SK-N-SH (cell line): ENCODE data around the gene GRK3. TPM values are rescaled to one million over a fixed set of nuclear protein-coding genes. Genes with fewer than 3 reads are reported as not detected.

Experiments
- CTCF ChIA-PET: fragments of 300-600, 350-600 bp; formaldehyde crosslinking; extraction: SDS; loops from one replicate; lab custom pipeline; 2021; lab: Yijun Ruan, JAX
- POLR2A ChIA-PET: fragments of 350-600 bp; sonication (Branson Sonifier 250); formaldehyde crosslinking; extraction: SDS; loops from one replicate; lab custom pipeline; 2020; ENCODE audit warnings: antibody characterized with exemption, inconsistent platforms; lab: Yijun Ruan, JAX
- DNase-seq: peaks from one replicate; pipeline ENCODE4 v3.0.0; 2012
- H2AFZ ChIP-seq: fragments of 200-600 bp; sonication (generic); 2 replicates; pipeline ENCODE4 v1.8.1; 2016; ENCODE audit warnings: antibody characterized with exemption, mild to moderate bottlenecking, low read depth
- H3F3A ChIP-seq: fragments of 200-600 bp; sonication (generic); replicated peaks from 2 replicates; pipeline ENCODE3; 2016; ENCODE audit warnings: antibody characterized with exemption, mild to moderate bottlenecking; ENCODE audit not compliant: insufficient read depth
- H3K27ac ChIP-seq, 2 experiments: fragments of 200-500 bp in 1 of 2; fragments of 200-600 bp in 1 of 2; sonication (Bioruptor generic) in 1 of 2; sonication (generic), shearing (Covaris generic) in 1 of 2; 2 replicates each; pipeline versions ENCODE4 v1.5.1 to v1.6.1; 2014 to 2016; ENCODE audit warnings: low read depth in 2 of 2, inconsistent platforms in 1 of 2, low read length in 1 of 2, mild to moderate bottlenecking in 1 of 2, mixed read lengths in 1 of 2
- H3K27me3 ChIP-seq: fragments of 200-600 bp; sonication (generic), shearing (Covaris generic); 2 replicates; pipeline ENCODE4 v1.6.1; 2016; ENCODE audit warnings: mixed run types; ENCODE audit not compliant: insufficient read depth
- H3K36me3 ChIP-seq, 2 experiments: fragments of 200-500 bp in 1 of 2; fragments of 200-600 bp in 1 of 2; sonication (Bioruptor generic) in 1 of 2; sonication (generic) in 1 of 2; replicated peaks in 1 of 2; 2 replicates each; pipeline versions ENCODE3 to v1.5.1; 2014 to 2016; ENCODE audit warnings: low read length in 1 of 2, mild to moderate bottlenecking in 1 of 2; ENCODE audit not compliant: insufficient read depth in 2 of 2, control insufficient read depth in 1 of 2
- H3K4me1 ChIP-seq, 2 experiments: fragments of 200-500 bp in 1 of 2; fragments of 200-600 bp in 1 of 2; sonication (Bioruptor generic) in 1 of 2; sonication (generic), shearing (Covaris generic) in 1 of 2; 2 replicates each; pipeline versions ENCODE4 v1.5.1 to v1.6.1; 2014 to 2016; ENCODE audit warnings: low read depth in 1 of 2, low read length in 1 of 2, mixed run types in 1 of 2; ENCODE audit not compliant: insufficient read depth in 2 of 2, control insufficient read depth in 1 of 2
- H3K4me2 ChIP-seq: fragments of 200-600 bp; sonication (generic), shearing (Covaris generic); 2 replicates; pipeline ENCODE4 v1.6.1; 2017; ENCODE audit warnings: mixed run types
- H3K4me3 ChIP-seq, 2 experiments: fragments of 200-500 bp in 1 of 2; fragments of 200-600 bp in 1 of 2; sonication (Bioruptor generic) in 1 of 2; sonication (generic), shearing (Covaris generic) in 1 of 2; 2 replicates each; pipeline versions ENCODE4 v1.5.1 to v1.8.1; 2014 to 2016; ENCODE audit warnings: low read depth in 2 of 2, inconsistent platforms in 1 of 2, low read length in 1 of 2, mild to moderate bottlenecking in 1 of 2, mixed read lengths in 1 of 2, moderate library complexity in 1 of 2
- H3K79me2 ChIP-seq: fragments of 200-600 bp; sonication (generic); 2 replicates; pipeline ENCODE4 v1.8.1; 2017; ENCODE audit warnings: mild to moderate bottlenecking; ENCODE audit not compliant: insufficient read depth
- H3K9ac ChIP-seq: fragments of 200-600 bp; sonication (generic); 2 replicates; pipeline ENCODE4 v1.6.1; 2017; ENCODE audit warnings: mixed run types
- H3K9me2 ChIP-seq: fragments of 200-600 bp; sonication (generic); 2 replicates; pipeline ENCODE4 v1.6.1; 2017; ENCODE audit warnings: mixed run types
- H3K9me3 ChIP-seq: fragments of 200-600 bp; sonication (generic); 2 replicates; pipeline ENCODE4 v1.6.1; 2017; ENCODE audit warnings: mixed run types, mild to moderate bottlenecking, moderate library complexity
- H4K20me1 ChIP-seq: fragments of 200-600 bp; sonication (generic); 2 replicates; pipeline ENCODE4 v1.6.1; 2017; ENCODE audit warnings: mild to moderate bottlenecking, mixed run types; ENCODE audit not compliant: insufficient read depth
- CHD2 ChIP-seq: fragments of 150-350 bp; IDR thresholded peaks from 2 replicates; pipeline ENCODE4 v1.6.1; 2018; ENCODE audit warnings: low read length; ENCODE audit not compliant: partially characterized antibody
- ELF1 ChIP-seq: IDR thresholded peaks from 2 replicates; pipeline ENCODE4 v1.4.0; 2012
- EP300 ChIP-seq, 2 experiments: IDR thresholded peaks; 2 replicates each; pipeline versions ENCODE4 v1.4.0 to v1.6.1; 2012; ENCODE audit warnings: borderline replicate concordance in 1 of 2, low read depth in 1 of 2, low read length in 1 of 2
- EZH2phosphoT487 ChIP-seq: fragments of 200-600 bp; sonication (generic); IDR thresholded peaks from 2 replicates; pipeline ENCODE4 v1.6.1; 2017; ENCODE audit warnings: low read depth, mixed run types, mild to moderate bottlenecking, antibody characterized with exemption, moderate library complexity, borderline replicate concordance
- FOSL2 ChIP-seq: IDR thresholded peaks from 2 replicates; pipeline ENCODE4 v1.4.0; 2012; ENCODE audit warnings: low read depth, mild to moderate bottlenecking, moderate library complexity, borderline replicate concordance
- FOXJ3 ChIP-seq: sonication (generic); formaldehyde crosslinking; IDR thresholded peaks from 2 replicates; pipeline ENCODE4 v1.5.1; 2020; ENCODE audit warnings: mild to moderate bottlenecking, missing genetic modification reagents
- GABPA ChIP-seq: IDR thresholded peaks from 2 replicates; pipeline ENCODE4 v1.4.0; 2012; ENCODE audit warnings: low read depth, mild to moderate bottlenecking
- IRF3 ChIP-seq: fragments of 150-350 bp; IDR thresholded peaks from 2 replicates; pipeline ENCODE4 v1.6.1; 2016; ENCODE audit warnings: mild to moderate bottlenecking, low read depth, low read length
- JUND ChIP-seq: IDR thresholded peaks from 2 replicates; pipeline ENCODE4 v1.4.0; 2012
- MEF2A ChIP-seq: IDR thresholded peaks from 2 replicates; pipeline ENCODE4 v1.4.0; 2012; ENCODE audit warnings: low read depth, borderline replicate concordance
- MXI1 ChIP-seq: IDR thresholded peaks from 2 replicates; pipeline ENCODE4 v1.6.1; 2012; ENCODE audit warnings: mild to moderate bottlenecking, low read depth, low read length, improper control_type of control experiment
- NFIC ChIP-seq: IDR thresholded peaks from 2 replicates; pipeline ENCODE4 v1.4.0; 2012; ENCODE audit warnings: borderline replicate concordance
- NRF1 ChIP-seq: IDR thresholded peaks from 2 replicates; pipeline ENCODE4 v1.6.1; 2012; ENCODE audit warnings: low read depth, mild to moderate bottlenecking, low read length
- PBX3 ChIP-seq: IDR thresholded peaks from 2 replicates; pipeline ENCODE4; 2012
- POLR2AphosphoS5 ChIP-seq: IDR thresholded peaks from 2 replicates; pipeline ENCODE4 v1.6.1; 2012; ENCODE audit warnings: low read depth, low read length
- RFX5 ChIP-seq: IDR thresholded peaks from 2 replicates; pipeline ENCODE4 v1.6.1; 2012; ENCODE audit warnings: mild to moderate bottlenecking, improper control_type of control experiment, low read length
- SIN3A ChIP-seq: IDR thresholded peaks from 2 replicates; pipeline ENCODE4 v1.6.1; 2012; ENCODE audit warnings: low read depth, mild to moderate bottlenecking, low read length, moderate library complexity, borderline replicate concordance
- TAF1 ChIP-seq: IDR thresholded peaks from 2 replicates; pipeline ENCODE4 v1.6.1; 2012; ENCODE audit warnings: low read depth, mild to moderate bottlenecking, low read length, moderate library complexity, borderline replicate concordance
- TCF12 ChIP-seq: IDR thresholded peaks from 2 replicates; pipeline ENCODE4 v1.4.0; 2012
- TEAD4 ChIP-seq: IDR thresholded peaks from 2 replicates; pipeline ENCODE4 v1.4.0; 2012; ENCODE audit warnings: mild to moderate bottlenecking, borderline replicate concordance; ENCODE audit not compliant: insufficient read depth
- YY1 ChIP-seq: IDR thresholded peaks from 2 replicates; pipeline ENCODE4 v1.4.0; 2012; ENCODE audit warnings: low read depth, mild to moderate bottlenecking
- WGBS: methylation state at CpG from one replicate; pipeline ENCODE4 v1.1.6; 2017; ENCODE audit warnings: low lambda C conversion rate; 5-methylcytosine and 5-hydroxymethylcytosine counted together
- polyA plus RNA-seq, 3 experiments: library from polyadenylated mRNA; depleted of rRNA; stranded (reverse); fragments of >200 nt; gene quantifications; 2 replicates each; pipeline ENCODE4 v1.2.3, GENCODE V29; 2012
- TF ChIP-seq, protein P1 (sequence below): IDR thresholded peaks from 2 replicates; pipeline ENCODE4 v1.4.0; 2012; ENCODE audit warnings: low read depth, borderline replicate concordance
- TF ChIP-seq, protein P2 (sequence below): IDR thresholded peaks from 2 replicates; pipeline ENCODE4 v1.4.0; 2012; ENCODE audit warnings: low read depth

Gene GRK3
- polyA plus RNA-seq, 1 of the 3 experiments (the other 2 are of a cell fraction) = 1.3 TPM

DNA sequence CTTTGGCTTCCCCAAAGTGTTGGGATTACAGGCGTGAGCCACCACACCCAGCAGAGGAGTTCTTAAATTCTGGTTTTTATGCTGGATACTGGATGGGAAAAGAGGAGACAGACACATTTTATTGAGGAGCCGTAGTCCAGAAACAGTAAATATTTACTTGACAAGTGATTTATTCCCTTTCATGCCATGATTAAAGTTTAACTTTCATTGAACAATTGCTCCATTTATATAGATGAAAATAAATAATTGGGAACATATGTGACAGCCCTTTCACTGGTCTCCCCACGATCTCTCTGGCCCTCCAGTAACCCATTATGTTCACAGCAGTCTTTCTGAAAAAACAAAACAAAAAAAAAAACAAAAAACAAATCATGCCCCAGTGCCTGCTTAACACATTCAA lies 19.3 kb upstream of the GRK3 start:
- no peaks in the 10 kb centered on the region for H3K9me2 ChIP-seq
- no peaks in the 10 kb centered on the region for H4K20me1 ChIP-seq
- WGBS = 51% methylated on average over 3 of the region's 3 CpGs
- no peaks in the 10 kb centered on the region for H3K27me3 ChIP-seq
- no peaks in the 10 kb centered on the region; a peak in 2 of 4 replicates for H3K4me1 ChIP-seq
- no peaks in the 10 kb centered on the region for H3K9me3 ChIP-seq
- no peak overlapping the region for H3K4me3 ChIP-seq
- H2AFZ ChIP-seq = no peak overlapping the region
- POLR2A ChIA-PET = no interaction called here
- H3K4me2 ChIP-seq = no peak overlapping the region
- no peak overlapping the region for H3K9ac ChIP-seq
- H3K79me2 ChIP-seq = no peaks in the 10 kb centered on the region
- peaks cover 17% of the 10 kb centered on the region for H3F3A ChIP-seq
- CTCF ChIA-PET = interaction anchor here (0.7 to 2.4 kb wide), 4 partner anchors 9 to 364 kb away, joined by 3 to 17 read pairs (median 10); no protein-coding TSS in a partner anchor
- TF ChIP-seq MEF2A = no peak
- TF ChIP-seq CHD2 = no peak
- no peak for TF ChIP-seq FOSL2
- TF ChIP-seq, protein P1, sequence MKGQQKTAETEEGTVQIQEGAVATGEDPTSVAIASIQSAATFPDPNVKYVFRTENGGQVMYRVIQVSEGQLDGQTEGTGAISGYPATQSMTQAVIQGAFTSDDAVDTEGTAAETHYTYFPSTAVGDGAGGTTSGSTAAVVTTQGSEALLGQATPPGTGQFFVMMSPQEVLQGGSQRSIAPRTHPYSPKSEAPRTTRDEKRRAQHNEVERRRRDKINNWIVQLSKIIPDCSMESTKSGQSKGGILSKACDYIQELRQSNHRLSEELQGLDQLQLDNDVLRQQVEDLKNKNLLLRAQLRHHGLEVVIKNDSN = no peak
- TF ChIP-seq GABPA = no peak
- TF ChIP-seq RFX5 = no peak
- no peak for TF ChIP-seq EZH2phosphoT487
- no peak for TF ChIP-seq PBX3
- TF ChIP-seq TEAD4 = no peak
- no peak for TF ChIP-seq TCF12
- DNase-seq = no peak
- no peaks in the 10 kb centered on the region for H3K36me3 ChIP-seq
- H3K27ac ChIP-seq = no peak overlapping the region

DNA sequence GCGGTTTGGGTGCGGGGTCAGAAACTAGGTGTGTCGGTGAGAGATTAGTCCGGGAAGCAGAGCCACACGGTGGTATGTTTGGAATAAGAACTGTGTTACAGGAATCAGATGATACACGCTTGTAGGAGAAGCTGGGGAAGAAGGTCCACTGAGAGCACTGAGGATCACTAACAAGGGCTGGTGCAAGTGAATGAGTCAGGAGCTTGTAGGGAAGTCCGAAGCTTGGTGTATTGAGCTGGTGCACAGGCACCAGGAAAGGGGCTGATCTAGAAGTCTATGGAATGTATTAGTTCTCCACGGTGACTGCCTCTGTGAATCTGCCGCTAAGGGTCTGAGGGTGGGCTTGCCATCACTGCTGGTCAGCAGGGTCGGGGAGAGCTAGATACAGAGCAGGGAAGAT lies 18.8 kb upstream of the GRK3 start:
- Histone ChIP-seq H3K9ac (no peak overlapping the region), H3F3A (peaks cover 17% of the 10 kb centered on the region), H4K20me1 (no peaks in the 10 kb centered on the region), H3K4me2 (no peak overlapping the region), H3K79me2 (no peaks in the 10 kb centered on the region), H2AFZ (no peak overlapping the region), H3K27me3 (no peaks in the 10 kb centered on the region), H3K27ac (no peak overlapping the region), H3K9me2 (no peaks in the 10 kb centered on the region), H3K36me3 (no peaks in the 10 kb centered on the region), H3K4me3 (no peak overlapping the region), H3K9me3 (no peaks in the 10 kb centered on the region), H3K4me1 (no peaks in the 10 kb centered on the region; a peak in 2 of 4 replicates)
- CTCF ChIA-PET = interaction anchor here (0.7 to 1.0 kb wide), 2 partner anchors 227 to 363 kb away, joined by 3 to 4 read pairs; no protein-coding TSS in a partner anchor
- no peak for DNase-seq
- whole genome bisulfite sequencing = 78% methylated on average over 10 of the region's 10 CpGs
- TF ChIP-seq JUND = no peak
- TF ChIP-seq EP300 (IDR thresholded peaks at IDR 0.05; ENCODE audit: borderline replicate concordance in 1 of 2, low read depth in 1 of 2, low read length in 1 of 2) = no peak
- TF ChIP-seq EZH2phosphoT487 = no peak
- TF ChIP-seq NRF1 = no peak
- TF ChIP-seq TAF1 = no peak
- TF ChIP-seq MXI1 = no peak
- TF ChIP-seq, protein P2, sequence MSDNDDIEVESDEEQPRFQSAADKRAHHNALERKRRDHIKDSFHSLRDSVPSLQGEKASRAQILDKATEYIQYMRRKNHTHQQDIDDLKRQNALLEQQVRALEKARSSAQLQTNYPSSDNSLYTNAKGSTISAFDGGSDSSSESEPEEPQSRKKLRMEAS = no peak
- TF ChIP-seq NFIC = no peak
- TF ChIP-seq YY1 = no peak
- no peak for TF ChIP-seq SIN3A
- TF ChIP-seq IRF3 = no peak
- no peak for TF ChIP-seq GABPA
- TF ChIP-seq TEAD4 = no peak
- no peak for TF ChIP-seq FOXJ3
- TF ChIP-seq ELF1 = no peak
- no peak for TF ChIP-seq POLR2AphosphoS5
- POLR2A ChIA-PET = no interaction called here
